B cell (primary cell): ENCODE measurements around the gene ERCC8.

Source experiments
- EZH2 ChIP-seq: IDR thresholded peaks from 2 replicates; pipeline ENCODE4 v1.6.1; 2012; ENCODE audit warnings: borderline replicate concordance, low read depth, mild to moderate bottlenecking, moderate library complexity, low read length; ENCODE audit not compliant: insufficient read depth, poor library complexity, severe bottlenecking
- TF ChIP-seq, protein P1 (sequence below): fragments of 200-600 bp; IDR thresholded peaks from one replicate; pipeline ENCODE4 v1.8.0; 2022; ENCODE audit warnings: antibody characterized with exemption, mild to moderate bottlenecking

DNA sequence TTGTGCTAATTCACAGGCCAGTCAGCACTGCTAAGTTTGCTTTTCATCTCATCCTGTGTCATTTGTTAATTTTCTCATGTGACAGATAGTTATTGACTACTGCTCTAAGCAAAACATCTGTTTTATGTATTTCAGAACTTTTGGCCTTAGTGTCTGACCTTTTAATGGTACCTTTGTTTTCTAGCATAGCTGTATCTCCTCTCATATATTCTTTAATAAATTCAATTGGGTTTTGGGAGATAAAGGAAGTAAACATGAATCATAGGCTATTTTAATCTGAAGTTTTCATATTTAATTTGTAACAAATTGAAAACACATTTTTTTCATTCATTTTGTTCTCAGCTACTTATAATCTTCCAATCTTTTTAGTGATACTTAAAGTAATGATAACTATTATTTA is 13.2 kb upstream of the ERCC8 start:
- TF ChIP-seq, protein P1, sequence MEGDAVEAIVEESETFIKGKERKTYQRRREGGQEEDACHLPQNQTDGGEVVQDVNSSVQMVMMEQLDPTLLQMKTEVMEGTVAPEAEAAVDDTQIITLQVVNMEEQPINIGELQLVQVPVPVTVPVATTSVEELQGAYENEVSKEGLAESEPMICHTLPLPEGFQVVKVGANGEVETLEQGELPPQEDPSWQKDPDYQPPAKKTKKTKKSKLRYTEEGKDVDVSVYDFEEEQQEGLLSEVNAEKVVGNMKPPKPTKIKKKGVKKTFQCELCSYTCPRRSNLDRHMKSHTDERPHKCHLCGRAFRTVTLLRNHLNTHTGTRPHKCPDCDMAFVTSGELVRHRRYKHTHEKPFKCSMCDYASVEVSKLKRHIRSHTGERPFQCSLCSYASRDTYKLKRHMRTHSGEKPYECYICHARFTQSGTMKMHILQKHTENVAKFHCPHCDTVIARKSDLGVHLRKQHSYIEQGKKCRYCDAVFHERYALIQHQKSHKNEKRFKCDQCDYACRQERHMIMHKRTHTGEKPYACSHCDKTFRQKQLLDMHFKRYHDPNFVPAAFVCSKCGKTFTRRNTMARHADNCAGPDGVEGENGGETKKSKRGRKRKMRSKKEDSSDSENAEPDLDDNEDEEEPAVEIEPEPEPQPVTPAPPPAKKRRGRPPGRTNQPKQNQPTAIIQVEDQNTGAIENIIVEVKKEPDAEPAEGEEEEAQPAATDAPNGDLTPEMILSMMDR: no peak
- no peak for TF ChIP-seq EZH2
